ENCODE measurements around the gene SLC47A2. TPM values are rescaled to one million over a fixed set of nuclear protein-coding genes. Genes with fewer than 3 reads are reported as not detected.
"Not testable (repeated sequence)": the region's sequence is repeated elsewhere in the genome, so short reads cannot be mapped to it uniquely, and the experiment has no call there.

Gene SLC47A2, protein sequence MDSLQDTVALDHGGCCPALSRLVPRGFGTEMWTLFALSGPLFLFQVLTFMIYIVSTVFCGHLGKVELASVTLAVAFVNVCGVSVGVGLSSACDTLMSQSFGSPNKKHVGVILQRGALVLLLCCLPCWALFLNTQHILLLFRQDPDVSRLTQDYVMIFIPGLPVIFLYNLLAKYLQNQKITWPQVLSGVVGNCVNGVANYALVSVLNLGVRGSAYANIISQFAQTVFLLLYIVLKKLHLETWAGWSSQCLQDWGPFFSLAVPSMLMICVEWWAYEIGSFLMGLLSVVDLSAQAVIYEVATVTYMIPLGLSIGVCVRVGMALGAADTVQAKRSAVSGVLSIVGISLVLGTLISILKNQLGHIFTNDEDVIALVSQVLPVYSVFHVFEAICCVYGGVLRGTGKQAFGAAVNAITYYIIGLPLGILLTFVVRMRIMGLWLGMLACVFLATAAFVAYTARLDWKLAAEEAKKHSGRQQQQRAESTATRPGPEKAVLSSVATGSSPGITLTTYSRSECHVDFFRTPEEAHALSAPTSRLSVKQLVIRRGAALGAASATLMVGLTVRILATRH
- not detected for polyA plus RNA-seq (2013, experiment 1 of 2; ENCODE audit: insufficient read length)
- polyA plus RNA-seq (2013, experiment 2 of 2; ENCODE audit: insufficient read length): not detected

DNA sequence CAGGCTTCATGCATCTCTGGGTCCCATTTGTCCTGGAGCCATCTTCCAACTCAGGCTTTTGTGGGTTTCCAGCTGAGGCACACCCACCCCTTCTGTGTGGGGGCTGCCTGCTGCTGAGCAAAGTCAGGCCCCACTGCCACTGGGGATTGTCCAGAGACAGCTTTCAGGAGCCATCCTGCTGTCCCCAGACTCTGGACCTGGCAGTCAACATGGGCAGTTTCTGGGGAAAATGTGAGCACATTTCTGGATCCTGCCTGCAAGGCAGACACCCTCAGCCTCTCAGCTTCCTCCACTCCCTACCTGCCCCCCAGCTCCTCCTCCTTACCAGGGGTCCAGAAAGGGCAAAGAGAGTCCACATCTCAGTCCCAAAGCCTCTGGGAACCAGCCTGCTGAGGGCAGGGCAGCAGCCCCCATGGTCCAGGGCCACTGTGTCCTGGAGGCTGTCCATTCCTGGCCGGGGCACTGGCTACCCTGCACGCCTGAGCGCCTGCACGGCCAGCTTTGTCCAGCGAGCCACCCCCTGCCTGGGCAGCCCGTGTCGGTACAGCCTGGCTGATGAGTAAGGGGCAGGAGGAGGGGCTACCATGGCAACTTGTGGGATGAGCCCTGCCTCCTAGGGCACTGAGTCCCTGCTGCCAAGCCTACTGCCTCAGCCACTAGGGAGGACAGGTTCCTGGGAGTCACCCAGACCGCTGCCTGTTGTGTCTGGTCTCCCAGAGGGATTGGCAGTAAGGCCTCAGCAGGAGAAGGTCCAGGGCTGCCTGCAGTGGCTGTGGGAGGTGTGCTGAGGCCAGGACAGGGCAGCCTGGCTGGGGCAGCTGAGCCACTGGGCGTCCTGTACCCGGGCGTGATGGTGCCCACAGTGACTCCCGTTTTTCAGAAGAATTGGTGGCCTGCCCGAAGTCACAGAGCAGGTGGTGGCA, at the start of gene SLC47A2:
TSS of gene SLC47A2 (minus strand) at position 477 of the 923 bp plus-strand sequence. CDS start at position 448, 29 bp downstream.
- no peak for DNase-seq

GRCh38 chr17:19766016-19766415, 49.6 kb upstream of the SLC47A2 start:
- no peak for DNase-seq

GRCh38 chr17:19763991-19764390, 47.6 kb upstream of the SLC47A2 start:
- not testable (repeated sequence) for DNase-seq

DNA sequence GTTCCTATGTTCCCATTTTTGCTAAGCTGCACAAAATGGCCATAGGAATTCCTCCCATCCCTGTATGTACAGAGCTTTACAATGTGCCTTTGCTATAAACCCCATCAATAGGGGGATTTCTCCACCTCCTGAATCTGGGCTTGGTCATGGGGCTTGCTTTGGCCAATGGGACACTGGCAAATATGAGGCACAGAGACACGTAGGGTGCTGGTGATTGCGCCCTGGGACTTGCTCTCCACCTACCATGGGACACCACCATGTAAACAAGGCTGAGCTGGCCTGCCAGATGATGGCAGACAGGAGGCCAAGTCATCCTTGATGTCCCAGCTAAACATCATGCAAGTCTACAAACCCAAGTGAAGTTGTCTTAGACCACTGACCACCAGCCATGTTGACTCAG, 47.0 kb upstream of the SLC47A2 start:
- no peak for DNase-seq

GRCh38 chr17:19762515-19762961, 46.2 kb upstream of the SLC47A2 start:
- DNase-seq: peak; percentile 55

- no peak for DNase-seq
Observed at GRCh38 chr17:19760746-19761145, 44.4 kb upstream of the SLC47A2 start.

- no peak for DNase-seq
Observed at GRCh38 chr17:19759568-19760549, 43.5 kb upstream of the SLC47A2 start.

DNA sequence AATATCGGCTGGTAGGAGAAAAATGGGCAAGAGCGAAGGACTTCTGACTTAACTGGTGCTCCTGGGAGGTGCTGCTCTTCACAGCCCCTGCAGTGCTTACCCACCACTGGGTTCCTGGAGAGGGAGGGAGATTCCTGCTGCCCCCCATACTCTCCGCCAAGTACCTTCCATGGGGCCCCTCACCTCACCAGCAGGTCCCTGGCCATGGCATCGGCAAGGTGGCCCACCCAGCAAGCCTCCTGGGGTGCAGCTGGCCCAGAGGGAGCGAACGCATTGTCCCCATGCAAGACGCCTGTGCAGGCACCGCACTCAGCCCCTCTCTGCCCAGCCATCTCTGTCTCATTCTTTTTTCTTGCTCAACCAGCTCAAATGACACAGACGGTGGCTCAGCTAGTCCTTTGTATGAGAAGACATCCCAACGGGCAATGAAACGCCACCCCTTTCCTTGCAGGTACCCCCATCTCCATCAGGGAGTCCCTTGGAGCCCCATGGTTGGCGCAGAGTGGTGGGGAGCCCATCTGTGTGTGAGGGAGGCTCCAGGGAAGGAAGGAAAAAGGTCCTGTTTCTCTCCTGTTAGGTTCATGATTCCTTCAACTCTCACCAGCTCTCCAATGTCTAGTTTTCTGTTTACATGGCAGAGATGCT, 41.3 kb upstream of the SLC47A2 start:
- no peak for DNase-seq

- DNase-seq: no peak
Observed at GRCh38 chr17:19756546-19756945, 40.2 kb upstream of the SLC47A2 start.

DNA sequence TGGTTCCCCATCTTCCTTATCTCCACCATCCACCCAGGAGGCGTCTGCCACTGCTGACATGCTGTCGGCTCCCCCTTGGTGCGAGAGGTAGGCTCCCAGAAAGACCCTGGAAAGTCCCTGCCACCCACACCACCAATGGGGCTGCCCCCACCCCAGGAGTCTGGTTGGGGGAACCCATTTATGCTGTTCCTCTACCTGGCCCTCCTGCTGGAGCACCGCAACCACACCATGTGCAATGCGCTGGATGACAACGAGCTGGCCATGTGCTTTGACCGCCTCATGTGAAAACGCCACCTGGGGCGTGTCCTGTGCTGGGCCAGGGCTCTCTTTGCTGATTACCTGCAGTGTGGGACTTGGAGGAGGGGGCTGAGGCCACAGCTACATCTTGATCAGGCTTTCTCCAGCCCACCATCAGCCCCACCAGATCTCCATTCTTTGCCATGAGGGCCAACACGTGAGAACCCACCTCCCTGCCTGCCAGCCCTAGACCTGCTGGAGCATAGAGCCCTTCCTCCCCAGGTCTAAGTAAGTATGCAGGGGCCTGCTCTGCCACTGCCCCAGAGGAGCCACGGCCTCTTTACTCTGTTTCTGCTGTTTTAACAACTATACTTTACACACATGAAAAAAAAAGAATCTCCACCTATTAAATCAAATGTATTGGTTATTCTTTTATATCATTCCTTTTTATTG, 39.6 kb upstream of the SLC47A2 start:
- DNase-seq: no peak

- DNase-seq: no peak
Observed at GRCh38 chr17:19755392-19755791, 39.0 kb upstream of the SLC47A2 start.

DNA sequence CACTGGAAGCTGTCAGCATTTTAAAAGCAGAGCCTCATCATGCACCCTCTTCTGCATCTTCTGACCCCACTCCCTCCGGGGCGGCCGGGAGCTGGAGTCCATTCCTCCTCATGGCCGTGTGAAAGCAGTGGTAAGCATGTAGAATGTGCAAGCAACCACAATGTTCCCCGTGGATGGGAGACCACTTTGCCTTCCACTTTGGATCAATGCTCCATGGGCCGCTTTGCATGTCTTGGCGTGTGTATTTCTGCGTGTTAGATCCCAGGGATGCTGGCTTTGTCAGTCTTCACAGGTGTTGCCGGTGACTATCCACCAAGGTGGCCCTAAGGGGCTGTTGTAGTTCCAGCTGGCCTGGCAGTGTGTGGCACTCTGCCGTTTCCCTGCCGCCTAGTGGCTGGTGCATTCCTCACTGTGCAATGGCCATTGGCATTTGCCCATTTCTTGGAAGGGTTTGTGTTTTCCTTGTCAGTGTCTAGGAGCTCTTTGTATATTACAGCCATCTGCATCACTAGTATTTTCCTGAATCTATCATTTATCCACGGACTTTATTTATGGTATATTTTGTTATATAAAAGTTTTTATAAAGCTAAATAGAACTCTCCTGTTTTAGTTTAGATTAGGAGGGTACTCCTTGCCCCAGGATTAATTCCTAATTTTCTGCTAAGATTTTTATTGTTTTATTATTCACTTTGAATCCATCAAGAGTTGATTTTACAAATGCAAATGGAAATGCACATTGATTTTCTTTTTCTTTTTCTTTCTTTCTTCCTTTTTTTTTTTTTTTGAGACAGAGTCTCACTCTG, 37.5 kb upstream of the SLC47A2 start:
- DNase-seq: no peak

DNA sequence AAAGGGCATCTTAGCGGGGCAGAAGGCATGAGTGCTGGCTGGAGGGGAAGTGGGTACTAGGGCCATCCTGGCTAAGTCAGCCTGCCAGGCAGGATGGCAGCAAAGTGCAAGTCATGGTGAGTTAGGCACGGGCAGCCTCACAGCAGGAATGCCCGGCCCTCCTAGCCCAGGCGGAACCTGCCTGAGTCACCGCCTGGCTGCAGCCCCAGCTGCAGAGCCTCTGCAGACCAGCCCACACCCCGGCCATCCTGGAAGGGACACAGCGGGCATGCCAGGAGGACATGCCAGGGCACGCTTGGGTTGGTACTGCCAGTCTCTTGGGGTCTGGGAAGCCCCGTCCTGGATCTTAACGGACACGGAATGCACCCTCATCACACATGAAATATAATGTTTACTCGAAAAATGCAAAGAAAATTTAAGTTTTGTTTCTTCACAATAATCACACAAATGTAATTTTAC, 36.7 kb upstream of the SLC47A2 start:
- no peak for DNase-seq

- no peak for DNase-seq
Observed at GRCh38 chr17:19752216-19753050, 36.0 kb upstream of the SLC47A2 start.

DNA sequence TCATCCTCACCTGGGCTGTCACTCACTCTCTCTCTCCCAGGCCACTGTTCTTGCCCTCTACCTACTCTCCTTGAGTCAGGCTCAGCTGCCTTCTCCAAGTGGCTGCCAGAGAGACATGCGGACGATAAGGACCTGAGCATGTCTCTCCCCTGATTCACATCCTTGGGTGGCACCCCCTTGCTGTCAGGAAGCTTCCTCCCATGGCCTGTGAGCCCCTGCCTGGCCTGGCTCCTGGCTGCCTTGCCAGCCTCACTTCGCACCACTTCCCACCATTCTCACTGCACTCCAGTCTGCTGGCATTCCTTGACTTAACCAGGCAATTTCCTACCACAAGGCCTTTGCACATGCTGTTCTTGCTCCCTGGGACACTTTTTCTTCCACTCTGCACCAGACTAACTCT, 34.5 kb upstream of the SLC47A2 start:
- no peak for DNase-seq

- no peak for DNase-seq
Observed at GRCh38 chr17:19750020-19750572, 33.7 kb upstream of the SLC47A2 start.

DNA sequence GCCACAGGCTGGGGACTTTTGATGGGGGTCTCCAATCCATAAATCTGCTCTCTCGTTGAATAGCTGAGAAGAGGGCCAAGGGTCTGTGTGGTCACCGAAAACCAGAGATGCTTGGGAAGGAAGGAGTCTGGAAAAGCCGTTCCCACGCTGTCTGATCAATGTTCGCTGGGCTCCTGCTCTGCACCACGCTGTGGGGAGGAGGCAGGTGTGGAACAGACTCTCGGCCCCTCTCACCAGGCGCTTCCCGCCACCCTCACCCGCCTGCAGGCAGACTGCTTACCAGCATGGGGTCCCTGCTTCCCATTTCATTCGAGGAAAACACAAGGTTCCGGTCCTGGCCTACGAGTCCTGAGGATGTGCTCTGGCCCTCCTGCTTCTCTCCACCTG, 32.4 kb upstream of the SLC47A2 start:
- no peak for DNase-seq
